Astrocyte (in vitro differentiated cells and primary cell): ENCODE measurements around the gene CTBP2.

Experiments
- CTCF ChIP-seq: IDR thresholded peaks from 2 replicates; pipeline ENCODE4 v1.5.1; 2011; ENCODE audit warnings: low read depth, mild to moderate bottlenecking, inconsistent platforms, low read length, moderate library complexity; ENCODE audit not compliant: insufficient read depth
- EZH2 ChIP-seq: IDR thresholded peaks from 2 replicates; pipeline ENCODE4 v1.6.1; 2012; ENCODE audit warnings: mild to moderate bottlenecking, low read length, inconsistent platforms; ENCODE audit not compliant: insufficient read depth

GRCh38 chr10:125023862-125024496, 136.4 kb downstream of the CTBP2 start:
- TF ChIP-seq CTCF (no peak), EZH2 (no peak)
